ENCODE data around the gene DKK1. TPM values are rescaled to one million over a fixed set of nuclear protein-coding genes. Genes with fewer than 3 reads are reported as not detected.

DKK1 gene
- total RNA-seq, 1 donor from 2014 or later = 33.2 TPM

- no peak for DNase-seq (ENCODE audit: extremely low spot score, unreplicated experiment)
- Mint-ChIP-seq H3K4me1 (ENCODE audit: unreplicated experiment) (no peaks in the 10 kb centered on the region), H3K27ac (no peak overlapping the region), H3K36me3 (peaks cover 5% of the 10 kb centered on the region), H3K4me3 (no peak overlapping the region), H3K27me3 (no peaks in the 10 kb centered on the region), H3K9me3 (peaks cover 7% of the 10 kb centered on the region)
- no peak for TF ChIP-seq CTCF (conservative IDR thresholded peaks at IDR 0.05)
These were observed 37.9 kb upstream of the DKK1 start for GRCh38 chr10:52276163-52276562.

GRCh38 chr10:52276986-52277385, 37.1 kb upstream of the DKK1 start:
- H3K4me1 Mint-ChIP-seq (ENCODE audit: unreplicated experiment) = no peaks in the 10 kb centered on the region
- TF ChIP-seq CTCF (conservative IDR thresholded peaks at IDR 0.05) = no peak
- H3K9me3 Mint-ChIP-seq = peaks cover 5% of the 10 kb centered on the region
- H3K4me3 Mint-ChIP-seq = no peak overlapping the region
- DNase-seq (ENCODE audit: extremely low spot score, unreplicated experiment) = no peak
- no peak overlapping the region for H3K27ac Mint-ChIP-seq
- peaks cover 5% of the 10 kb centered on the region for H3K36me3 Mint-ChIP-seq
- H3K27me3 Mint-ChIP-seq = no peaks in the 10 kb centered on the region

GRCh38 chr10:52279546-52279945, 34.5 kb upstream of the DKK1 start:
- DNase-seq (ENCODE audit: extremely low spot score, unreplicated experiment) = no peak
- peaks cover 5% of the 10 kb centered on the region for H3K36me3 Mint-ChIP-seq
- no peaks in the 10 kb centered on the region for H3K27me3 Mint-ChIP-seq
- no peak overlapping the region for H3K27ac Mint-ChIP-seq
- no peak overlapping the region for H3K4me3 Mint-ChIP-seq
- peaks cover 4% of the 10 kb centered on the region for H3K9me3 Mint-ChIP-seq
- H3K4me1 Mint-ChIP-seq (ENCODE audit: unreplicated experiment) = no peaks in the 10 kb centered on the region
- no peak for TF ChIP-seq CTCF (conservative IDR thresholded peaks at IDR 0.05)

GRCh38 chr10:52280051-52280450, 34.0 kb upstream of the DKK1 start:
- Mint-ChIP-seq H3K27ac (no peak overlapping the region), H3K27me3 (no peaks in the 10 kb centered on the region), H3K9me3 (no peaks in the 10 kb centered on the region), H3K4me3 (no peak overlapping the region), H3K4me1 (ENCODE audit: unreplicated experiment) (no peaks in the 10 kb centered on the region), H3K36me3 (peaks cover 5% of the 10 kb centered on the region)
- no peak for TF ChIP-seq CTCF (conservative IDR thresholded peaks at IDR 0.05)
- no peak for DNase-seq (ENCODE audit: extremely low spot score, unreplicated experiment)

- Mint-ChIP-seq H3K27me3 (no peaks in the 10 kb centered on the region), H3K4me1 (ENCODE audit: unreplicated experiment) (no peaks in the 10 kb centered on the region), H3K4me3 (no peak overlapping the region), H3K9me3 (no peaks in the 10 kb centered on the region), H3K27ac (no peak overlapping the region), H3K36me3 (no peaks in the 10 kb centered on the region)
- no peak for DNase-seq (ENCODE audit: extremely low spot score, unreplicated experiment)
- TF ChIP-seq CTCF (conservative IDR thresholded peaks at IDR 0.05) = no peak
These were observed 30.9 kb upstream of the DKK1 start for GRCh38 chr10:52283174-52283573.

GRCh38 chr10:52284416-52285013, 29.6 kb upstream of the DKK1 start:
- H3K27ac Mint-ChIP-seq = no peak overlapping the region
- H3K4me3 Mint-ChIP-seq = no peak overlapping the region
- no peaks in the 10 kb centered on the region for H3K4me1 Mint-ChIP-seq (ENCODE audit: unreplicated experiment)
- H3K27me3 Mint-ChIP-seq = no peaks in the 10 kb centered on the region
- no peak for DNase-seq (ENCODE audit: extremely low spot score, unreplicated experiment)
- no peaks in the 10 kb centered on the region for H3K9me3 Mint-ChIP-seq
- TF ChIP-seq CTCF (conservative IDR thresholded peaks at IDR 0.05) = no peak
- no peaks in the 10 kb centered on the region for H3K36me3 Mint-ChIP-seq
